ENCODE results near the gene FRMD4B. TPM values are rescaled to one million over a fixed set of nuclear protein-coding genes. Genes with fewer than 3 reads are reported as not detected.
A peak's percentile ranks its signal among the peaks of the same experiment; 100 is the strongest.

Gene FRMD4B
- total RNA-seq, 1 donor from 2014 or later: 53.5 TPM

DNA sequence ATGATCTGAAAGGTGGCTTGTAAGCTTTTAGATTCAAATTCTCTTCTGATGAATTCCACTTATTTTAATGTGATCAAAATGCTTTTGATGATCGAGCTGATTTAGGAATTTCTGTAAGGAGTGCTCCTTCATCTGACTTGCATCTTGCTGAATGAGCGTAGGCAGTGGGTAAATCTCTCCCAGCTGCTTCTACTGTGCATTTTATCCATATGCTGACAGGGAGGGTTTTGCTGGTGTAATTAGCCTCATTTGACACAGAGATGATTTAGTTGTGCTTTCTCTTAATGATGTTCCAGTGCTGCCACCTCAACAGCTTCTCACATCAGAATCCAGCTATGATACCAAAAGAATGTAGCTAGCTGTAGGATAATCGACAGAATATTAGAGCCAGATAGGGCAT is 259.7 kb downstream of the FRMD4B start:
- Histone ChIP-seq H3K9me3 (no peaks in the 10 kb centered on the region), H3K27ac (no peak overlapping the region), H3K36me3 (no peaks in the 10 kb centered on the region), H3K4me3 (no peak overlapping the region), H3K4me1 (peaks cover 10% of the 10 kb centered on the region), H3K27me3 (no peaks in the 10 kb centered on the region)
- TF ChIP-seq POLR2A (IDR thresholded peaks at IDR 0.05) (no peak), POLR2AphosphoS5 (IDR thresholded peaks at IDR 0.05; ENCODE audit: insufficient read depth in 1 of 2, low read depth in 1 of 2) (no peak)
- TF ChIP-seq, protein P1, sequence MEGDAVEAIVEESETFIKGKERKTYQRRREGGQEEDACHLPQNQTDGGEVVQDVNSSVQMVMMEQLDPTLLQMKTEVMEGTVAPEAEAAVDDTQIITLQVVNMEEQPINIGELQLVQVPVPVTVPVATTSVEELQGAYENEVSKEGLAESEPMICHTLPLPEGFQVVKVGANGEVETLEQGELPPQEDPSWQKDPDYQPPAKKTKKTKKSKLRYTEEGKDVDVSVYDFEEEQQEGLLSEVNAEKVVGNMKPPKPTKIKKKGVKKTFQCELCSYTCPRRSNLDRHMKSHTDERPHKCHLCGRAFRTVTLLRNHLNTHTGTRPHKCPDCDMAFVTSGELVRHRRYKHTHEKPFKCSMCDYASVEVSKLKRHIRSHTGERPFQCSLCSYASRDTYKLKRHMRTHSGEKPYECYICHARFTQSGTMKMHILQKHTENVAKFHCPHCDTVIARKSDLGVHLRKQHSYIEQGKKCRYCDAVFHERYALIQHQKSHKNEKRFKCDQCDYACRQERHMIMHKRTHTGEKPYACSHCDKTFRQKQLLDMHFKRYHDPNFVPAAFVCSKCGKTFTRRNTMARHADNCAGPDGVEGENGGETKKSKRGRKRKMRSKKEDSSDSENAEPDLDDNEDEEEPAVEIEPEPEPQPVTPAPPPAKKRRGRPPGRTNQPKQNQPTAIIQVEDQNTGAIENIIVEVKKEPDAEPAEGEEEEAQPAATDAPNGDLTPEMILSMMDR (IDR thresholded peaks at IDR 0.05): no peak
- no peak for DNase-seq (ENCODE audit: extremely low spot score in 2 of 2)
- intact Hi-C loops (cut with DNase I): no loop called here

DNA sequence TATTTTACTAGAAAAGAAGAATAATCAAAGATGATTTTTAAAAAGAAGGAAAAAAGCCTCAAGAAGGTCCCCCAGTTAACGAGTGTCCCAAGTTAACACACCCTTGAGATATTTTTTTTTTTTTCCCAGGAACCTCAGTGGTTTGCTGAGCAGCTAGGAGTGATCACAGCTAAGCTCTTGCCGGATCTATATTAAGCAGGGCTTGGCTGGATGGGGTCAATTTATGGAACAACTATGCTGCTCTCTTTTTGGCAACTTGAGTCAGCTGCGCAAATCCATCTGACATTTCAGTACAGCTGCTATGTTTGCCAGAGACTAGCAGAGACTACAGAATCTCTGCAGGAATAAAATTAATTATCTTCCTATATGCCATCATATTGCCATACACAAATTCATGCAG is 263.5 kb downstream of the FRMD4B start, which contains the start of gene LMOD3:
Gene LMOD3 (minus strand): TSS at position 193 of the 400 bp plus-strand sequence. CDS start 209 bp downstream, outside the sequence.
- DNase-seq (ENCODE audit: extremely low spot score in 2 of 2): no peak
- no peaks in the 10 kb centered on the region for H3K27me3 ChIP-seq
- peaks cover 10% of the 10 kb centered on the region for H3K4me1 ChIP-seq
- no peaks in the 10 kb centered on the region for H3K9me3 ChIP-seq
- no peaks in the 10 kb centered on the region for H3K36me3 ChIP-seq
- intact Hi-C loops (cut with DNase I): no loop called here
- H3K4me3 ChIP-seq: no peak within 1 kb of the TSS
- TF ChIP-seq POLR2A (IDR thresholded peaks at IDR 0.05): no peak
- no peak for TF ChIP-seq POLR2AphosphoS5 (IDR thresholded peaks at IDR 0.05; ENCODE audit: insufficient read depth in 1 of 2, low read depth in 1 of 2)
- TF ChIP-seq, protein P1 (IDR thresholded peaks at IDR 0.05): no peak
- H3K27ac ChIP-seq: peak within 1 kb of the TSS; percentile 32

DNA sequence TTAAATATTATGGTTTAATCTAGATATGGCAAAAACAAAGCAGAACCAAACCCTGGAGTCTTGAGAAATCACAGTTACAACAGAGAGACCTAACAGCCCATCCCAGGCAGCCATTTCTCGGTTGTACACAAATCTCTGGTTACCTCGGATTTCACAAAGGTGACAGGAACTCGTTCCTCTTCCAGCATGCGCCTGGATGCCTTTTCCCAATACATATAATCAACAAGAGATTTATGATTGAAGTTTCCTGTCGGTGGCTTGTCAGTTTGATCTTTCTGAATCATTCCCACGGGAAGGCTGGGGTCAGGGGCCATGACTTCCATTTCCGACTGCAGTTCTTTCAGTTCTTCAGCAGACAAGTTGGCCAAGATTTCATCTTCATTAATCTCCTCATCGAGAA is 263.9 kb downstream of the FRMD4B start:
- Histone ChIP-seq H3K27me3 (no peaks in the 10 kb centered on the region), H3K9me3 (no peaks in the 10 kb centered on the region), H3K4me3 (no peak overlapping the region), H3K4me1 (peaks cover 10% of the 10 kb centered on the region), H3K27ac (peak overlapping the region; percentile 6), H3K36me3 (no peaks in the 10 kb centered on the region)
- TF ChIP-seq POLR2A (IDR thresholded peaks at IDR 0.05) (no peak), POLR2AphosphoS5 (IDR thresholded peaks at IDR 0.05; ENCODE audit: insufficient read depth in 1 of 2, low read depth in 1 of 2) (no peak)
- TF ChIP-seq, protein P1 (IDR thresholded peaks at IDR 0.05): no peak
- DNase-seq (ENCODE audit: extremely low spot score in 2 of 2): no peak
- intact Hi-C loops (cut with DNase I): no loop called here

DNA sequence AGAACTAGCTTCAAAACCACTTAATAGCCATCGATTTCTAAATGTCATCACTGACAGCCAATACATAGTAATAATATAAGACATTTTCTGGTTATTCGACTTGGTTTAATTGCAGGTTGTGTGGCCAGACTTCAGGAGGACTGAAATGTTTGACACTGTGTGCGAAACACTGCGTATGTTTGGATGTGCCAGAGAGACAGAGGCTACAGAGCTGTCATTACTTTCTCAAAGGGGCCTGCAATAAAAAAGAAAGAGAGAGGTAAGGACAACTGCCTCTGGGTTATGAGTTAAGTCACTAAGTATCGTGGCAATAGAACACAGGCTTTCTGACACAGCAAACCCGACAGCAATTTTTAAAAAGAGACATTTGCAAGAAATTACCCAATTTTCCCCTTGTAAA is 264.4 kb downstream of the FRMD4B start:
- Histone ChIP-seq H3K4me3 (no peak overlapping the region), H3K9me3 (no peaks in the 10 kb centered on the region), H3K27me3 (no peaks in the 10 kb centered on the region), H3K4me1 (peaks cover 10% of the 10 kb centered on the region), H3K36me3 (no peaks in the 10 kb centered on the region), H3K27ac (peak overlapping the region; percentile 32)
- no peak for DNase-seq (ENCODE audit: extremely low spot score in 2 of 2)
- intact Hi-C loops (cut with DNase I): no loop called here
- TF ChIP-seq, protein P1 (IDR thresholded peaks at IDR 0.05): no peak
- no peak for TF ChIP-seq POLR2AphosphoS5 (IDR thresholded peaks at IDR 0.05; ENCODE audit: insufficient read depth in 1 of 2, low read depth in 1 of 2)
- no peak for TF ChIP-seq POLR2A (IDR thresholded peaks at IDR 0.05)

DNA sequence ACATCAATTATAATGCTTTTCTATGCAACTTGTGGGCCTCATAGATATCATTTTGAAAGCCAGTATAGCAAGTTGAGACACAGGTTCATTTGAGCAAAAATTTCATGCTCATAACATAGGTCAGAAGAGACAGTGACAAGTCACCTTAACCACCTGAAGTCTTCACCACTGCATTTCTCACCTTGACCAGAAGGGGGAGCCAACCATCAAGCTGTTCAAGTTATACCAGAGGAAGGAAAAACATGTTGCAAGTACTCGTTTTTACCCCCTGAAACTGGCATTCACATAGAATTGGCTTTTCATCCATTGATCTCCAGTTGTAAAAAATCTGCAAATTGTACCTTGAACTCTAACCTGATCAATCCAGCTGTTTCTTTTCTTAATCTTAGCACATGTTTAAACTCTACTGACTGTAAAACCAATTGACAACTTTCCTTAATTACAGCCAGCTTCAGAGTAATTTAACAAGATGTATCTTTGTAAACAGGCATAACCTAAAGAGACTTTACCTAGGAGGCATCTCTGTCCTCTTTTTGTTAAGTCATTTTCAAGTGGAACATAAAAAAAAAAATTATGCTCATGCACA is 264.9 kb downstream of the FRMD4B start:
- Histone ChIP-seq H3K27me3 (no peaks in the 10 kb centered on the region), H3K4me3 (no peak overlapping the region), H3K4me1 (peaks cover 10% of the 10 kb centered on the region), H3K9me3 (no peaks in the 10 kb centered on the region), H3K27ac (peak overlapping the region; percentile 32), H3K36me3 (no peaks in the 10 kb centered on the region)
- TF ChIP-seq, protein P1 (IDR thresholded peaks at IDR 0.05): peak; percentile 59 to 92 (median 86)
- TF ChIP-seq POLR2A (IDR thresholded peaks at IDR 0.05): no peak
- TF ChIP-seq POLR2AphosphoS5 (IDR thresholded peaks at IDR 0.05; ENCODE audit: insufficient read depth in 1 of 2, low read depth in 1 of 2): peak in 1 of 2 donors; percentile 21
- DNase-seq (ENCODE audit: extremely low spot score in 2 of 2): no peak
- intact Hi-C loops (cut with DNase I): no loop called here

All from vagina (tissue), 2 donors.